ENCODE results near the gene DNAH3.

- no peak for TF ChIP-seq FOSL1 (IDR thresholded peaks at IDR 0.05; ENCODE audit: low read depth)
- TF ChIP-seq CTCF (IDR thresholded peaks at IDR 0.05 in 2 of 3, conservative IDR thresholded peaks at IDR 0.05 in 1 of 3; ENCODE audit: borderline replicate concordance in 1 of 3, insufficient read depth in 1 of 3, low read depth in 2 of 3, low read length in 2 of 3), result no peak
- TF ChIP-seq POLR2A (IDR thresholded peaks at IDR 0.05; ENCODE audit: borderline replicate concordance, extremely low read depth, insufficient read depth, insufficient read length), result no peak
- TF ChIP-seq ZBTB33 (IDR thresholded peaks at IDR 0.05; ENCODE audit: extremely low read depth, insufficient replicate concordance, low read length), result no peak
- TF ChIP-seq TCF7L2 (IDR thresholded peaks at IDR 0.05; ENCODE audit: borderline replicate concordance, extremely low read depth, insufficient read depth, insufficient read length), result no peak
- TF ChIP-seq EGR1 (IDR thresholded peaks at IDR 0.05; ENCODE audit: low read depth), result no peak
- no peak; the same call in 1 of the 2 replicates for TF ChIP-seq REST (IDR thresholded peaks at IDR 0.05; ENCODE audit: low read depth)
- TF ChIP-seq SIN3A (IDR thresholded peaks at IDR 0.05; ENCODE audit: low read depth), result no peak
- TF ChIP-seq EZH2phosphoT487 (IDR thresholded peaks at IDR 0.05; ENCODE audit: borderline replicate concordance), result no peak
- no peak for TF ChIP-seq RAD21 (IDR thresholded peaks at IDR 0.05; ENCODE audit: low read depth)
- TF ChIP-seq SRF (IDR thresholded peaks at IDR 0.05; ENCODE audit: low read depth), result no peak
These were observed 15.9 kb upstream of the DNAH3 start for GRCh38 chr16:21166561-21166961.
